HEK293T (cell line): ENCODE measurements around the gene PITX1.

Source experiments
- FOXA1 ChIP-seq: fragments of 450-650 bp; IDR thresholded peaks from 2 replicates; pipeline ENCODE4 v1.6.1; 2016; ENCODE audit warnings: mild to moderate bottlenecking
- FOXK2 ChIP-seq: fragments of 450-650 bp; IDR thresholded peaks from 2 replicates; pipeline ENCODE4 v1.6.1; 2016; ENCODE audit warnings: mild to moderate bottlenecking
- FOXM1 ChIP-seq: fragments of 450-650 bp; IDR thresholded peaks from 2 replicates; pipeline ENCODE4 v1.6.1; 2017; ENCODE audit warnings: mild to moderate bottlenecking, borderline replicate concordance
- SP1 ChIP-seq: fragments of 450-650 bp; IDR thresholded peaks from 2 replicates; pipeline ENCODE4 v1.6.1; 2017
- TARDBP ChIP-seq: fragments of 450-650 bp; IDR thresholded peaks from 2 replicates; pipeline ENCODE4 v1.6.1; 2016

- TF ChIP-seq FOXM1 (no peak), FOXK2 (no peak), FOXA1 (no peak), SP1 (no peak), TARDBP (no peak)
These were observed 14.3 kb upstream of the PITX1 start for GRCh38 chr5:135048286-135048685.
